GM18868 (cell line): Measurements from ENCODE around the gene PIK3C2B.
"Not testable (repeated sequence)": the region's sequence is repeated elsewhere in the genome, so short reads cannot be mapped to it uniquely, and the experiment has no call there.

Source experiments
- ATAC-seq: cut with Tn5 transposase; IDR thresholded peaks from one replicate; pipeline ENCODE4 v1.9.1; 2021; ENCODE audit warnings: mild to moderate bottlenecking, moderate library complexity; ENCODE audit not compliant: unreplicated experiment

PIK3C2B gene

GRCh38 chr1:204494281-204495077 is at the start of gene PIK3C2B:
TSS of gene PIK3C2B (minus strand) at chr1:204494805. CDS start at chr1:204469802, 25,003 bp downstream.
- ATAC-seq, result peak; percentile 78

- ATAC-seq, result no peak
Observed at GRCh38 chr1:204544321-204544720, 49.7 kb upstream of the PIK3C2B start.

GRCh38 chr1:204541626-204542025 is 47.0 kb upstream of the PIK3C2B start:
- ATAC-seq, result no peak

- ATAC-seq, result no peak
Observed at GRCh38 chr1:204532832-204533231, 38.2 kb upstream of the PIK3C2B start.

- peak; percentile 91 for ATAC-seq
Observed at GRCh38 chr1:204530932-204531331, 36.3 kb upstream of the PIK3C2B start.

GRCh38 chr1:204529371-204529895 is 34.8 kb upstream of the PIK3C2B start:
- ATAC-seq, result no peak

GRCh38 chr1:204528677-204529076 is 34.1 kb upstream of the PIK3C2B start:
- no peak for ATAC-seq

GRCh38 chr1:204528241-204528640 is 33.6 kb upstream of the PIK3C2B start:
- ATAC-seq, result no peak

- ATAC-seq, result peak; percentile 33
Observed at GRCh38 chr1:204524986-204525385, 30.4 kb upstream of the PIK3C2B start.

- ATAC-seq, result no peak
Observed at GRCh38 chr1:204523605-204524215, 29.1 kb upstream of the PIK3C2B start.

- not testable (repeated sequence) for ATAC-seq
Observed at GRCh38 chr1:204521941-204522521, 27.4 kb upstream of the PIK3C2B start.

- ATAC-seq, result peak; percentile 64
Observed at GRCh38 chr1:204520834-204521709, 26.5 kb upstream of the PIK3C2B start.

GRCh38 chr1:204517382-204517781 is 22.8 kb upstream of the PIK3C2B start:
- not testable (repeated sequence) for ATAC-seq

GRCh38 chr1:204516180-204516879 is 21.7 kb upstream of the PIK3C2B start, which contains the start of gene MDM4:
TSS of gene MDM4 (plus strand) at chr1:204516406. CDS start at chr1:204525519, 9,113 bp downstream.
- ATAC-seq, result peak; percentile 82

GRCh38 chr1:204514828-204515227 is 20.2 kb upstream of the PIK3C2B start:
- ATAC-seq, result no peak

GRCh38 chr1:204513117-204513716 is 18.6 kb upstream of the PIK3C2B start:
- ATAC-seq, result no peak

GRCh38 chr1:204511366-204511765 is 16.8 kb upstream of the PIK3C2B start:
- no peak for ATAC-seq

GRCh38 chr1:204509186-204509635 is 14.6 kb upstream of the PIK3C2B start:
- no peak for ATAC-seq

GRCh38 chr1:204507317-204508105 is 12.9 kb upstream of the PIK3C2B start:
- ATAC-seq, result no peak
